ENCODE data around the gene TAMALIN.

The TAMALIN gene

GRCh38 chr12:52006726-52007157, at the start of gene TAMALIN:
TAMALIN (plus strand) TSS chr12:52006946; CDS start chr12:52007020, 74 bp downstream.
- H3K27ac Mint-ChIP-seq, result peak within 1 kb of the TSS; percentile 84
- H3K4me1 Mint-ChIP-seq (ENCODE audit: low read depth), result peaks cover 69% of the 10 kb centered on the region
- intact Hi-C loops (cut with micrococcal nuclease), result no loop called here
- H3K4me3 Mint-ChIP-seq, result peak within 1 kb of the TSS; percentile 80
- peaks cover 54% of the 10 kb centered on the region for H3K27me3 Mint-ChIP-seq
- H3K9me3 Mint-ChIP-seq, result no peaks in the 10 kb centered on the region
- H3K36me3 Mint-ChIP-seq (ENCODE audit: low read depth), result peaks cover 6% of the 10 kb centered on the region

DNA sequence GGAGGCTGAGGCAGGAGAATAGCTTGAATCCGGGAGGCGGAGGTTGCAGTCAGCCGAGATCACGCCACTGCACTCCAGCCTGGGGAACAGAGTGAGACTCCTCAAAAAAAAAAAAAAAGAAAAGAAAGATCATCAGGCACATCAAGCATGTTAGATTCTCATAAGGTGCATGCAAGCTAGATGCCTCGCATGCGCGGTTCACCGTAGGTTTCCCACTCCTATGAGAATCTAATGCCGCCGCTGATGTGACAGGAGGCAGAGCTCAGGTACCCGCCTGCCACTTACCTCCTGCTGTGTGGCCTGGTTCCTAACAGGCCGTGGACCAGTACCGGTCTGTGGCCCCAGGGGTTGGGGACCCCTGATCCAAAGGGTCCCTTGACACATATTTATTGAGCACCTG, 48.2 kb upstream of the TAMALIN start:
- Mint-ChIP-seq H3K4me1 (ENCODE audit: low read depth) (peaks cover 65% of the 10 kb centered on the region), H3K27me3 (no peaks in the 10 kb centered on the region), H3K36me3 (ENCODE audit: low read depth) (peaks cover 25% of the 10 kb centered on the region), H3K9me3 (no peaks in the 10 kb centered on the region), H3K27ac (no peak overlapping the region), H3K4me3 (no peak overlapping the region)
- intact Hi-C loops (cut with micrococcal nuclease), result no loop called here

- intact Hi-C loops (cut with micrococcal nuclease), result no loop called here
- H3K27ac Mint-ChIP-seq, result no peak overlapping the region
Observed at GRCh38 chr12:51959211-51959610, 47.5 kb upstream of the TAMALIN start.

DNA sequence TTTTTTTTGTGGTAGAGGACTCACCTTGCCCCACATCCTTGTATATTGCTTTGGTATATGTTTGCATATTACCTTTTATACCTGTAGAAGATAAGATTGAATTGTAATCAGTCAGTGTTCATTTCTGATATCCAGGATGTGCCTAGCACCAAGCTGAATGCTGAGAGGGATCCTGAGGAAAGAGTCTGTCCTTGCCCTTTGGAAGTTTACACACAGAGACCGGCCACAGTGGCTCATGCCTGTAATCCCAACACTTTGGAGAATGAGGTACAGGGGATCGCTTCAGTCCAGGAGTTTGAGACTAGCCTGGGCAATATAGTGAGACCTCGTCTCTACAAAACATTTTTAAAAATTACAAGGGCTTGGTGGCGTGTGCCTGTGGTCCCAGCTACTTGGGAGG, 46.8 kb upstream of the TAMALIN start:
- intact Hi-C loops (cut with micrococcal nuclease), result no loop called here
- H3K4me3 Mint-ChIP-seq, result no peak overlapping the region
- no peaks in the 10 kb centered on the region for H3K9me3 Mint-ChIP-seq
- H3K27ac Mint-ChIP-seq, result no peak overlapping the region
- peaks cover 25% of the 10 kb centered on the region for H3K36me3 Mint-ChIP-seq (ENCODE audit: low read depth)
- peaks cover 51% of the 10 kb centered on the region for H3K4me1 Mint-ChIP-seq (ENCODE audit: low read depth)
- H3K27me3 Mint-ChIP-seq, result no peaks in the 10 kb centered on the region

More at GRCh38 chr12:51959211-51959610, 47.5 kb upstream of the TAMALIN start:
- H3K36me3 Mint-ChIP-seq (ENCODE audit: low read depth), result peaks cover 25% of the 10 kb centered on the region
- H3K4me1 Mint-ChIP-seq (ENCODE audit: low read depth), result peaks cover 58% of the 10 kb centered on the region
- no peak overlapping the region for H3K4me3 Mint-ChIP-seq
- H3K27me3 Mint-ChIP-seq, result no peaks in the 10 kb centered on the region
- no peaks in the 10 kb centered on the region for H3K9me3 Mint-ChIP-seq

- Mint-ChIP-seq H3K4me3 (no peak overlapping the region), H3K4me1 (ENCODE audit: low read depth) (peaks cover 45% of the 10 kb centered on the region), H3K27me3 (no peaks in the 10 kb centered on the region), H3K9me3 (no peaks in the 10 kb centered on the region), H3K27ac (no peak overlapping the region), H3K36me3 (ENCODE audit: low read depth) (peaks cover 25% of the 10 kb centered on the region)
- intact Hi-C loops (cut with micrococcal nuclease), result no loop called here
Observed at GRCh38 chr12:51960488-51960887, 46.3 kb upstream of the TAMALIN start.

GRCh38 chr12:51960890-51961289, 45.9 kb upstream of the TAMALIN start:
- Mint-ChIP-seq H3K9me3 (no peaks in the 10 kb centered on the region), H3K4me3 (no peak overlapping the region), H3K36me3 (ENCODE audit: low read depth) (peaks cover 27% of the 10 kb centered on the region), H3K27ac (no peak overlapping the region), H3K4me1 (ENCODE audit: low read depth) (peaks cover 41% of the 10 kb centered on the region), H3K27me3 (no peaks in the 10 kb centered on the region)
- intact Hi-C loops (cut with micrococcal nuclease), result no loop called here

DNA sequence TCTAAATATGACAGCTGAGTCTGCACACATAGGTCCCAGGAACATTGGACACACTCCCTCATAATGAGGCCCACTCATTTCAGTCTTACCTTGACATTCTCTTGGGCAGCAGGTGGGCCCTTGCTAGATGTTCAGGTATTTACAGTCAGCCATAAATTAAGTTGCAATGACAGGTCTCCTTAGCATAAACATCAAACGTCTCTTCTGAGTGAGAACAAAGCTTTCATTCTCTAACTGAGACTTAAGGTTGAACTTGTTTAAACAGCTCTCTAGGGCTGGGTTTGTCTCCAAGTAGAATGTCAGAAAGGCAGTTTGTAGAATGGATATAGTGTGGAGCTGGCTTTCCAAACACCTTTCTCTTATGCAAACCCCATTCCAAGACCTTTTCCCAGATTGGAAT, 44.9 kb upstream of the TAMALIN start:
- no peaks in the 10 kb centered on the region for H3K9me3 Mint-ChIP-seq
- no peak overlapping the region for H3K27ac Mint-ChIP-seq
- H3K4me1 Mint-ChIP-seq (ENCODE audit: low read depth), result peaks cover 39% of the 10 kb centered on the region
- no peak overlapping the region for H3K4me3 Mint-ChIP-seq
- H3K27me3 Mint-ChIP-seq, result no peaks in the 10 kb centered on the region
- intact Hi-C loops (cut with micrococcal nuclease), result no loop called here
- H3K36me3 Mint-ChIP-seq (ENCODE audit: low read depth), result peaks cover 30% of the 10 kb centered on the region

DNA sequence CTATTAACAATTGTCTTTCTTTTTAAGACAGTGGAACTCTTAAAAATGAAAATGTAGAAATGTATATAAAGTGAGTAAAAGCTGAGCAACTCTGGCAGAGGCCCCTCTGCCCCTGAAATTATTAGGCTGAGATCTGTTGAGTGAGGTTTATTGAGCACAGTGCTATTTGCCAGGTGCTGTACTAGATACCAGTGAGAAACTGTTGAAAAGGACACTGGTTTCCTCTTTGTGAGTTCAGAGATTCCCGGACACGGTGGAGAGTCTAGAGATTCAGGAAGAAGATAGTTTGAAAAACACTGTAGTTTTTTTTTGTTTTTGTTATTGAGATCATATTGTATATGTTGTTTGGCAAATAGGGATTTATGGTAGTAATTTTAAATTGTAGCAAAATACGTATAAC, 44.0 kb upstream of the TAMALIN start:
- H3K9me3 Mint-ChIP-seq, result no peaks in the 10 kb centered on the region
- H3K27ac Mint-ChIP-seq, result no peak overlapping the region
- intact Hi-C loops (cut with micrococcal nuclease), result no loop called here
- H3K4me3 Mint-ChIP-seq, result no peak overlapping the region
- peaks cover 36% of the 10 kb centered on the region for H3K4me1 Mint-ChIP-seq (ENCODE audit: low read depth)
- no peaks in the 10 kb centered on the region for H3K27me3 Mint-ChIP-seq
- peaks cover 30% of the 10 kb centered on the region for H3K36me3 Mint-ChIP-seq (ENCODE audit: low read depth)

GRCh38 chr12:51963477-51963876, 43.3 kb upstream of the TAMALIN start:
- Mint-ChIP-seq H3K4me1 (ENCODE audit: low read depth) (peaks cover 31% of the 10 kb centered on the region), H3K4me3 (no peak overlapping the region), H3K27ac (no peak overlapping the region), H3K27me3 (no peaks in the 10 kb centered on the region), H3K9me3 (no peaks in the 10 kb centered on the region), H3K36me3 (ENCODE audit: low read depth) (peaks cover 30% of the 10 kb centered on the region)
- intact Hi-C loops (cut with micrococcal nuclease), result no loop called here

- Mint-ChIP-seq H3K4me1 (ENCODE audit: low read depth) (peaks cover 47% of the 10 kb centered on the region), H3K27me3 (no peaks in the 10 kb centered on the region), H3K4me3 (no peak overlapping the region), H3K36me3 (ENCODE audit: low read depth) (peaks cover 6% of the 10 kb centered on the region), H3K9me3 (no peaks in the 10 kb centered on the region), H3K27ac (no peak overlapping the region)
- intact Hi-C loops (cut with micrococcal nuclease), result loop anchor here (10.0 kb wide), 1 partner anchor 45 kb away; no protein-coding TSS in a partner anchor
Observed at GRCh38 chr12:51969643-51970042, 37.1 kb upstream of the TAMALIN start.

GRCh38 chr12:51970904-51971646, 35.7 kb upstream of the TAMALIN start:
- Mint-ChIP-seq H3K4me3 (peak overlapping the region; percentile 2), H3K27me3 (no peaks in the 10 kb centered on the region), H3K4me1 (ENCODE audit: low read depth) (peaks cover 62% of the 10 kb centered on the region), H3K9me3 (no peaks in the 10 kb centered on the region), H3K27ac (peak overlapping the region; percentile 73), H3K36me3 (ENCODE audit: low read depth) (peaks cover 13% of the 10 kb centered on the region)
- intact Hi-C loops (cut with micrococcal nuclease), result loop anchor here (10.0 kb wide), 1 partner anchor 46 kb away; no protein-coding TSS in a partner anchor

- Mint-ChIP-seq H3K36me3 (ENCODE audit: low read depth) (peaks cover 19% of the 10 kb centered on the region), H3K27ac (peak overlapping the region; percentile 73), H3K27me3 (no peaks in the 10 kb centered on the region), H3K4me3 (peak overlapping the region; percentile 60), H3K9me3 (no peaks in the 10 kb centered on the region), H3K4me1 (ENCODE audit: low read depth) (peaks cover 70% of the 10 kb centered on the region)
- intact Hi-C loops (cut with micrococcal nuclease), result loop anchor here (10.0 kb wide), 1 partner anchor 47 kb away; no protein-coding TSS in a partner anchor
Observed at GRCh38 chr12:51971679-51972421, 34.9 kb upstream of the TAMALIN start.

- H3K27ac Mint-ChIP-seq, result peak overlapping the region; percentile 22
- intact Hi-C loops (cut with micrococcal nuclease), result loop anchor here (10.0 kb wide), 1 partner anchor 48 kb away; no protein-coding TSS in a partner anchor
Observed at GRCh38 chr12:51972422-51972812, 34.3 kb upstream of the TAMALIN start.

DNA sequence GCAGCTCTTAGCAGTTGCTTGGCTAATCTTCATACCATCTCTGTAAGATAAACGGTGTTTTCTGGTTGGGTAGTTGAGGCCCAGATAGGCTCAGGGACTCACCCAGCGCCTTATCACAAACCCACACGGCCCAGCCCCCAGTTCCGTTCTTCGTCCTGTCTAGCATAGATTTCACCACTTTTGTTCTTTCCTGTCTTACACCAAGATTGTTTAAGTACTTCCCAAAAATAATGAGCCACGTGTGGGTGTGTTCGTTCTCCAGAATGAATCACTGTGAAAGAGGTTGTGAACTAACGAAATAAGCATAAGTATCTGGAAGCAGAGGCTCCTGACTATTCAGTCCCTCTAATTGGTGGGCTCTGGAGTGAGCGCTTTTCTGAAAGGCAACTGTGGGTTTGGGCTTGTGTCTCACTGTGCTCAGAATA, 33.9 kb upstream of the TAMALIN start:
- intact Hi-C loops (cut with micrococcal nuclease), result loop anchor here (10.0 kb wide), 1 partner anchor 48 kb away; no protein-coding TSS in a partner anchor
- H3K27ac Mint-ChIP-seq, result peak overlapping the region; percentile 22

More at GRCh38 chr12:51972422-51972812, 34.3 kb upstream of the TAMALIN start:
- Mint-ChIP-seq H3K9me3 (no peaks in the 10 kb centered on the region), H3K4me3 (no peak overlapping the region), H3K4me1 (ENCODE audit: low read depth) (peaks cover 73% of the 10 kb centered on the region), H3K27me3 (no peaks in the 10 kb centered on the region), H3K36me3 (ENCODE audit: low read depth) (peaks cover 22% of the 10 kb centered on the region)

More for the DNA sequence above, 33.9 kb upstream of the TAMALIN start:
- Mint-ChIP-seq H3K9me3 (no peaks in the 10 kb centered on the region), H3K36me3 (ENCODE audit: low read depth) (peaks cover 26% of the 10 kb centered on the region), H3K27me3 (no peaks in the 10 kb centered on the region), H3K4me1 (ENCODE audit: low read depth) (peaks cover 75% of the 10 kb centered on the region), H3K4me3 (no peak overlapping the region)
